HG02870 (cell line): ENCODE data around the gene CHST11.

Source experiments
- ATAC-seq: cut with Tn5 transposase; IDR thresholded peaks from one replicate; pipeline ENCODE4 v1.9.1; 2021; ENCODE audit warnings: mild to moderate bottlenecking, moderate library complexity; ENCODE audit not compliant: unreplicated experiment

CHST11 gene

DNA sequence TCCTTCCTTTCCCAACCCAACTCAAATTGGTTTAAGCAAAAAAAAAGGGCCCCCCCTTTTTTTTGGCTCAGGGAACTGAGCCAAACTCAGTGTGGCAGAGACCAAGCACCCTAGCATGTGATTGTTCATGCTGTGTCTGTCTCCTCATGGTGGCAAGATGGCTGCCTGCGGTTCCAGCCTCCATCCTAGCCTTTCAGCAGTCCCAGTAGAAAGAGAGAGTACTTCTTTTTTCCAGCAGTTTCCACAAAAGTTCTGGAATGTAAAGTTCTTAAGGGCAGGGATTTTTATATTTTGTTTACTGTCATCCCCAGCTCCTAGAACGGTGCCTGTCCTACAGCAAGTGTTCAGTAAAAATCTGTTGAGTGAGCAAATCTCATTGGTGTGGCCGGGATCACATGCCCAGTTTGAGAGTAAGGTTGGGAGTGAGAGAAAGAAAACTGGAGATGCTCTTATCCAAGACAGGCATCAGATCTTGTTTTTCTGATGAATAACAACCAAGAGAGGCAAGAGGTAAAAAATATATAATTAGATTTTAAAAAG is 22.4 kb downstream of the CHST11 start:
- ATAC-seq: no peak

GRCh38 chr12:104480012-104480411 is 23.3 kb downstream of the CHST11 start:
- ATAC-seq: no peak

GRCh38 chr12:104480826-104481440 is 24.2 kb downstream of the CHST11 start:
- ATAC-seq: no peak

DNA sequence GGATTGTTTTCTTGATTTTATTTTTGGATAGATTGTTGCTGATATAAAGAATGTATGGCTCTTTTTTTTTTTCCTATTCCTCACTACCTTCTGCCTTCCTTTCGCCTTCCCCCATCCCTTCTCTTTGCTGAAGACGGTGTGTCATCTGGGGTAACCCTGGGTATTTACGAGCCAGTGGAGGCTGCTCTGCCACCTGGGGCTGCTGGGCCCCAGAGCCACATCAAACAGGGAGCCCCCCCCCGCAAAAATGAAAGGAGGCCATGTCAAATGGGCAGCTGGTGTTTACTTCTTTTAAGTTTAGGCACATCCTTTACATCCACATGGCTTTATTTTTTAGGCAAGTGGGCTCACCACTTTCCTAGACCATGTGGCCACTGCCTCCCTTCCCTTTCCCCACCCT is 25.4 kb downstream of the CHST11 start:
- no peak for ATAC-seq

DNA sequence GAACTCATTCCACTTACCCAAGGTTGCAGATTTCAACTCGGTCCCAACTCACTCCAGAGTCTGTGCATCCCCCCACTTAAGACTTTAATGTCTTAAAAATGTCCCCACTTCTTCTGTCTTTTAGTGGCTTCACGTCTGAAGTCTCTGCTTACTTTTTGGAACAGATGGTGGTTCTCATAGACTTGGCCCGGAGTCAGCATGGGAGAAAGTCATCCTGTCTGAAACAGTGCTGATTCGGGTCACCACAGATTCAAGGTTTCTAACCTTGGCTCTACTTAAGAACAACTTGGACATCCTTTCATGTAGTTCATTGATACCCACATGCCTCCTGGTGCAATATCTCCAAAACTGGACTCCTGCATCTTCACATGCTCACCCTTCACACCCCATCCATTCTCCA is 26.0 kb downstream of the CHST11 start:
- no peak for ATAC-seq

GRCh38 chr12:104484079-104484478 is 27.3 kb downstream of the CHST11 start:
- no peak for ATAC-seq

GRCh38 chr12:104485651-104486362 is 29.1 kb downstream of the CHST11 start:
- ATAC-seq: no peak

DNA sequence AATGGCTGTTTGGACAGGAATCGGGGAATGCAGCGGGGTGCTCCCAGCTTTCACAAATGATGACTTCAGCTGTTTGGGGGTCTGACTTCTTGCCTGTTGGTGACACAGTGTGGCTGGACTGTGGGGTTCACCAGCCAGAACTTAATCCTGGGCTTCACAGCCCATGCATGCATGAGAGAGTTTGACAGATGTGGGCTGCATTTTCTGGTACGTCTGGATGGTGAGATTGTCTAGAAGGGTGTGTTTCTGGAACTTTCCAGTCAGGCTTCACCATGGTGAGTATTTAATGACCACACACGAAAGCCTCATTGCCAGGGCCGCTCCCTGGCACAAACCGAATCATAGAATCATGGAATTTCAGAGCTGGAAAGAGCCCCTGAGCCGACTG is 29.6 kb downstream of the CHST11 start:
- no peak for ATAC-seq

- ATAC-seq: no peak
Measured at GRCh38 chr12:104486943-104487819, 30.4 kb downstream of the CHST11 start.

DNA sequence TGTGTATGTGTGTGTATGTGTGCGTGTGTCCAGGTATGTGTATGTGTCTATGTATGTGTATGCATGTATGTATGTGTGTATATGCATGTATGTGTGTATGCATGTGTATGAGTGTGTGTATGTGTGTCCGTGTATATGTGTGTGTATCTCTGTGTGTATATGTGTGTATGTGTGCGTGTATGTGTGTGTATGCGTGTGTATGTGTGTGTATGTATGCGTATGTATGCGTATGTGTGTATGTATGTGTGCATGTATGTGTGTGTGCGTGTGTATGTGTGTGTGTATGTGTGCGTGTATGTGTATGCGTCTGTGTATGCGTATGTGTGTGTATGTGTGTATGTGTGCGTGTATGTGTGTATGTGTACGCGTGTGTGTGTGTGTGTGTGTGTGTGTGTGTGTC is 31.6 kb downstream of the CHST11 start:
- ATAC-seq: no peak

DNA sequence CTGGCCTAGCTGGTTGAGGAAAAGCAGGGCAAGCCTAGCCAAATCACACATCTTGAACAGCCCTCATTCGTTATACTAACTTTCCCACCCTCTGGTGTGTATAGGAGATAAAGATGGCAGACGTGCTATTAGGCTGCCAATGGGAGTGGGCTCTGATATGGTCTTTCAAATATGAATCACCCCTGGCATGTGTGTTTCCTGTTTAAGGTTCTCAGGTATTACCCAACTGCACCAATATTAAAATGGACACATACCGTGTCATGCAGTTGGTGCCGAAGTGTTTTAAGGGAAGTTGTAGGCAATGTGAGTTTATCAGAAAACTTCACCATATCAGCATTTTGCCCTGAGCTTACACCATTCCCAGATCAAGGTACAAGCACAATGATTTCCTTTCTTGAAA is 33.4 kb downstream of the CHST11 start:
- ATAC-seq: no peak

DNA sequence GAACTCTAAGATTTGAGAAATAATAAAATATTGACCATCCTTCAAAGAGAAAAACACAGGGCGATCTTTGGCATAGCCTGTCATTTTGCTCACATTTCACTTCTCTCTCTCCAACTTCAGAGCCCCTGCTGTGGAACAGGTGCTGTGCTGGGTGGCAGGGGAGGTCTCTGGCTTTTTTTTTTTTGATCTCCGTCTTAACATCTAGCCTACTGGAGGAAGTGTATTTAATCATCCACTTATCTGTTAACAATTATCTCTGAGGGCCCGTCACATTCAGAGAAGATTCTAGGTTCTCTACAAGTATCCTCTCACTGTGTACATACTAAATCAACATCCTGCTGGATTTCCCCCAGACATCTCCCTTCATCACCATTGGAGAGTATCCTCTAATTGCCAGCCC is 34.1 kb downstream of the CHST11 start:
- no peak for ATAC-seq

DNA sequence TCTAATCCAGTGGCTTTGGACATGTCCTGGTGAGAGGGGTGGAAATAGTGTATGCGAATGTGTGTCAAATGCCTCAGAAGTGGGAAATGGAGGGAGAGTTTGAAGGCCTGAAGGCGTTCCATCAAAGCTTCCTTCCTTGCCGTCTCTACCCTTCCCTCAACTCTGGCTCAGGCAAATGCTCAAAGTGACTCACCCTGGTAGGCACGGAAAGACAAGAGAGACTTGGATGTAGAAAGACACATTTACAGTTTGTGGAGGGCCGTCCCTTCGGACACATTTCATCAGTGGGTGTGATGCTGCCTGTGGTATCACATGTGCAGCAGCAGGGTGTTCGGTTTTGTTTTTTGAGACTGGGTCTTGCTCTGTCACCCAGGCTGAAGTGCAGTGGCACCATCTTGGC is 36.7 kb downstream of the CHST11 start:
- no peak for ATAC-seq

DNA sequence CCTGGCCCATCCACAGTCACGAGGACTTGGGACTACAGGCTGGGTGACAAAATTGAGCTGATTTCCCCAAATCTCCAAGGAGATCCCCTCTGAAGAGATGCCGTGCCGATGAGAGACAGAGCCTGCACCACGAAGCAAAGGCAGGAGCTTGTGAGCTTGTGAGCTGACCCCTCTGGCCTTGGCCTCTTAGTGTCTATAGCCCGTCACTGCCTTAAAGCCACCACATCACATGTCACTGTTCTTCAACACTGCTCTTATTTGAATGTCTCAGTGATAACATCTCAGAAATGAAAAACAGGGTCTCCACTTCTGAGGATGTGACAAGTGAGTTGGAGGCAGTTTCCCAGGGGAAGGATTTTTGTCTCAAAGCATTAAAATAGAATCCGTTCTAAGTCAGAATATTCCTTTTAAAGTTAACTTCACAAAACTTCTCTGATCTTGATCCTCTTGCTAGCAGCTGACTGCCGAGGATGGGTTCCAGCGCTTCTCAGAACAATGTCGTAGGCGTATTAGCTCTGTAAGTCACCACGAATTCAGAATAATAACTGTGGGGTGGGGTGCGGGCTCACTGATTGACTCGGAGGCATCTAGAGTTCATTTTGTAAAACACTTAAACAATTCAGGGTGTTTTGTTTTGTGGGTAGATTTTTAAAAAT is 37.5 kb downstream of the CHST11 start:
- peak; percentile 72 for ATAC-seq

- ATAC-seq: peak; percentile 36
Measured at GRCh38 chr12:104494793-104495158, 38.0 kb downstream of the CHST11 start.

GRCh38 chr12:104495786-104496185 is 39.0 kb downstream of the CHST11 start:
- no peak for ATAC-seq

DNA sequence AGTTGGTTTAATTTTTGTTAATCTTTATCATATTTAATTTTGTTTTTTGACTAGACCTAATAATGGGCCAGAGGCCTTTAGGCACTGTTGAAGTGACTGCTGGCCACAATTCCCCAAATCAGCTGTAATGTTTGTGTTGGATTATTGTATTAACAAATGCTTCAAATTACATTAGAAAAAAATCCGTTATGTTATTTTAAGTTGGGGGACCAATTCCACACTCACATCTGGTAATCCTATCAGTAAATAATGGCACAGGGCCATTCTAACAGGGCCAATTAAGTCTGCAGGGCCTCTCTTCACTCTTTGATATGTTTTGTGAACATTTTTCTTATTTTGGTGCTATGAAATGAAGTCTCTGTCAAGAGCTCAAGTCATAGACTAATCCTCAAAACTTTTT is 39.6 kb downstream of the CHST11 start:
- ATAC-seq: no peak

GRCh38 chr12:104498211-104498801 is 41.6 kb downstream of the CHST11 start:
- ATAC-seq: no peak

DNA sequence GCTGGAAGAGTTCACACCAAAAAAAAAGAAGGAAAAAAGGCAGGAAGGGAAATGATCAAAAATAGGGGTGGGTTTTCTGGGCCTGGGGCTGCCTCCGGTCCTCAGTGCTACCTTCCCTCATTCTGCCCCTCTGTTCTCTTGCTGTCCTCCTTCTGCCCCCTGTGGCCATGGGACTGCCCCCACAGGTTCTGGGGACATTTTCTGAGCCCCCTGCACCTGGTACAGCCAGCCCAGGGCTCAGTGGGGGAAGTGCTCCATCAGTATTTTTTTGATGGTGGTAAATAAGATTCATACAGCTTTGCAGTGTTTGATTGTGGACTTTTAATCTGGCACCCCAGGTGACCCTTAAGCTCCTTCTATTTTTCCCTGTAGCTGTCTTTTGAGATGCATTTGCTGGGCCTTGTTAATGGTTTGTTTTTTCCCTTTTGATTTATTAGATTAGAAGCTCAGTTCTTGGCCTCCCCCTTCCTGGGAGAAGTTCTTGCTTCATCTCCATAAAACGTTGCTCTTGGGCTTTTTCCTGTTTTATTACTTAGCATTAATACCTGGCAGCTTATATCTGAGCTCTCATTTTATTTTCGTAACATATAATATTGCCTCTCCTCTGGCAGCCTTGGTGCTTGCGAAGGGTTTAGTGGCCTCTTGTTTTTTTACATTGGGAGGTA is 43.1 kb downstream of the CHST11 start:
- ATAC-seq: no peak

- no peak for ATAC-seq
Measured at GRCh38 chr12:104501115-104501514, 44.4 kb downstream of the CHST11 start.
